HepG2 (cell line): ENCODE data around the gene PPP1R3F. TPM values are rescaled to one million over a fixed set of nuclear protein-coding genes. Genes with fewer than 3 reads are reported as not detected.

Experiments
- ATF7 ChIP-seq, 2 experiments: fragments of 450-650 bp in 1 of 2; sonication (generic) in 1 of 2; formaldehyde crosslinking in 1 of 2; IDR thresholded peaks; 2 replicates each; pipeline versions ENCODE4 v1.4.0 to v1.6.1; 2016 to 2020; ENCODE audit warnings: antibody characterized with exemption in 1 of 2, mild to moderate bottlenecking in 1 of 2, missing genetic modification reagents in 1 of 2
- CBX1 ChIP-seq: IDR thresholded peaks from one replicate; pipeline ENCODE4 v1.6.1; 2016; ENCODE audit warnings: antibody characterized with exemption, low read depth
- CC2D1A ChIP-seq: sonication (generic); formaldehyde crosslinking; IDR thresholded peaks from 2 replicates; pipeline ENCODE4 v1.8.1; 2023; ENCODE audit warnings: mild to moderate bottlenecking, missing genetic modification reagents
- FOXM1 ChIP-seq: sonication (generic); formaldehyde crosslinking; IDR thresholded peaks from 2 replicates; pipeline ENCODE4 v1.5.0; 2020; ENCODE audit warnings: missing genetic modification reagents
- MAZ ChIP-seq, 2 experiments: sonication (generic) in 1 of 2; formaldehyde crosslinking in 1 of 2; IDR thresholded peaks; 2 replicates each; pipeline versions ENCODE4 v1.5.0 to v1.6.1; 2012 to 2020; ENCODE audit warnings: low read depth in 2 of 2, mild to moderate bottlenecking in 2 of 2, borderline replicate concordance in 1 of 2, improper control_type of control experiment in 1 of 2, low read length in 1 of 2, missing genetic modification reagents in 1 of 2, moderate library complexity in 1 of 2
- MEF2D ChIP-seq: sonication (generic); formaldehyde crosslinking; IDR thresholded peaks from 2 replicates; pipeline ENCODE4 v1.5.1; 2020; ENCODE audit warnings: mild to moderate bottlenecking, missing genetic modification reagents
- PCBP1 ChIP-seq: fragments of 200-400 bp; formaldehyde crosslinking; IDR thresholded peaks from 2 replicates; pipeline ENCODE4 v1.6.1; 2017; ENCODE audit warnings: mild to moderate bottlenecking, low read depth, low read length, borderline replicate concordance
- SIN3B ChIP-seq: fragments of 150-350 bp; IDR thresholded peaks from 2 replicates; pipeline ENCODE4 v1.6.1; 2014; ENCODE audit warnings: low read length
- SIX4 ChIP-seq: sonication (generic); formaldehyde crosslinking; IDR thresholded peaks from 2 replicates; pipeline ENCODE4 v1.4.0; 2020; ENCODE audit warnings: missing genetic modification reagents
- SP2 ChIP-seq: sonication (generic); formaldehyde crosslinking; IDR thresholded peaks from 2 replicates; pipeline ENCODE4 v1.5.1; 2020; ENCODE audit warnings: mild to moderate bottlenecking, missing genetic modification reagents
- SRY ChIP-seq: sonication (generic); formaldehyde crosslinking; IDR thresholded peaks from 2 replicates; pipeline ENCODE4 v1.8.0; 2022; ENCODE audit warnings: mild to moderate bottlenecking, missing genetic modification reagents
- TAF1 ChIP-seq: sonication (generic); formaldehyde crosslinking; IDR thresholded peaks from 2 replicates; pipeline ENCODE4 v1.4.0; 2020; ENCODE audit warnings: missing genetic modification reagents
- TCF12 ChIP-seq, 2 experiments: fragments of 450-650 bp in 1 of 2; sonication (generic) in 1 of 2; formaldehyde crosslinking in 1 of 2; IDR thresholded peaks; 2 replicates each; pipeline versions ENCODE4 v1.6.1 to v1.8.0; 2017 to 2022; ENCODE audit warnings: antibody characterized with exemption in 1 of 2, mild to moderate bottlenecking in 1 of 2, missing genetic modification reagents in 1 of 2, moderate library complexity in 1 of 2
- ZNF232 ChIP-seq: sonication (generic); formaldehyde crosslinking; IDR thresholded peaks from 2 replicates; pipeline ENCODE4 v1.4.0; 2020; ENCODE audit warnings: missing genetic modification reagents, borderline replicate concordance
- ZNF260 ChIP-seq: sonication (generic); formaldehyde crosslinking; IDR thresholded peaks from 2 replicates; pipeline ENCODE4 v1.4.0; 2020; ENCODE audit warnings: missing genetic modification reagents, low read depth, mild to moderate bottlenecking, borderline replicate concordance
- ZNF282 ChIP-seq: fragments of 450-650 bp; IDR thresholded peaks from 2 replicates; pipeline ENCODE4 v1.6.1; 2018; ENCODE audit not compliant: partially characterized antibody
- polyA plus RNA-seq, 8 experiments: library from polyadenylated mRNA; depleted of rRNA in 3 of 8; stranded (reverse) in 7 of 8; unstranded in 1 of 8; fragments of >200 nt; fragmentation: Illumina TruSeq in 4 of 8; extraction: Trizol in 4 of 8; gene quantifications; 2 replicates each; pipeline versions ENCODE4 v1.2.1 to v1.2.3, GENCODE V29; 2011 to 2016; ENCODE audit warnings: low read depth in 4 of 8, missing spikeins in 1 of 8, mixed read lengths in 1 of 8; ENCODE audit not compliant: insufficient read depth in 1 of 8
- total RNA-seq, 5 experiments: library from RNA; depleted of rRNA; stranded (reverse); fragments of >200 nt; fragmentation: Illumina TruSeq; extraction: Trizol; gene quantifications; 2 replicates each; pipeline ENCODE4 v1.2.3, GENCODE V29; 2016; ENCODE audit warnings: low read depth in 1 of 5
- TF ChIP-seq, protein P1 (sequence below): sonication (generic); formaldehyde crosslinking; IDR thresholded peaks from 2 replicates; pipeline ENCODE4 v1.8.0; 2022; ENCODE audit warnings: missing genetic modification reagents, mild to moderate bottlenecking, borderline replicate concordance
- TF ChIP-seq, protein P2 (sequence below), 2 experiments: sonication (generic) in 1 of 2; formaldehyde crosslinking in 1 of 2; IDR thresholded peaks; 2 replicates each; pipeline versions ENCODE4 v1.5.1 to v1.6.1; 2011 to 2020; ENCODE audit warnings: borderline replicate concordance in 1 of 2, low read depth in 1 of 2, low read length in 1 of 2, mild to moderate bottlenecking in 1 of 2, missing genetic modification reagents in 1 of 2, moderate library complexity in 1 of 2
- TF ChIP-seq, protein P3 (sequence below): IDR thresholded peaks from 2 replicates; pipeline ENCODE4 v1.6.1; 2012; ENCODE audit warnings: low read length, improper control_type of control experiment
- TF ChIP-seq, protein P4 (sequence below): fragments of 450-650 bp; IDR thresholded peaks from 2 replicates; pipeline ENCODE4 v1.6.1; 2016

The PPP1R3F gene
- total and polyA plus RNA-seq, 2 of the 13 experiments (the other 11 are each of a cell fraction or from before 2014, with no cell fraction given), result 0.82 to 0.84 TPM

DNA sequence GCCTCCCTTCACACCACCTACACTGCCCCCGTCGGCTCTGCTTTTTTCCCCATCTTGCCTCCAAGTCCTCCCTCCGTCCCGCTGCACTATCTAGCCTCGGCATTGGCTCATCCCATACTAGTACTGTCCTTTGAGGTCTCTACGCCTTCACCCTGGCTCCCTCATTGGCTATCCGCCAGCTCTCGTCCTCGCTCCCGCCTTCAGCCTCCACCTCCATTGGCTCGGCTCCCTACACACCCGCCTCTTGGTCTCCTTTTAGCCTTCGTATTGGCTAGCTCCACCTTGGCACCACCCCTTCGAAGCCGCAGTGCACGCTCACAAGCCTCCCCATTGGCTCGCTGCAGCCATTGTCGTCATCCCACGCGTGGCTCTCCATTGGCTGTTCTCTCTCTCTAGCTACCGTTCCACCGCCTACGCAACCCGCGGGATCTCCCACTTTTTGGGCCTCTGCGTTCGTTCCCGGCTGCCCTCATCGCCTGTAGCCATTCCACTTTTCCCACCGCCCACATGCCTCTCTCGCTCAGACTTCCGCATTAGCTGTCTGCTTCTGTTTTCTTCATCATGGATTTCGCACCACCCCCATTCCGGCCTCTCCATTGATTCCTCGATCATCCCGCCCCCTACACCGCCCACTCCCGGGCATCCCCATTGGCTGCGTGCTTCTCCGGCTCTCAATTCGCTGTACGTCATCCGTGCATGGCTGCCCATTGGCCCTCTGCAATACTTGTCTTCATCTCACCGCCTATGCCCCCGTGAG, 405 bp upstream of the PPP1R3F start (continued):
- TF ChIP-seq, protein P1, sequence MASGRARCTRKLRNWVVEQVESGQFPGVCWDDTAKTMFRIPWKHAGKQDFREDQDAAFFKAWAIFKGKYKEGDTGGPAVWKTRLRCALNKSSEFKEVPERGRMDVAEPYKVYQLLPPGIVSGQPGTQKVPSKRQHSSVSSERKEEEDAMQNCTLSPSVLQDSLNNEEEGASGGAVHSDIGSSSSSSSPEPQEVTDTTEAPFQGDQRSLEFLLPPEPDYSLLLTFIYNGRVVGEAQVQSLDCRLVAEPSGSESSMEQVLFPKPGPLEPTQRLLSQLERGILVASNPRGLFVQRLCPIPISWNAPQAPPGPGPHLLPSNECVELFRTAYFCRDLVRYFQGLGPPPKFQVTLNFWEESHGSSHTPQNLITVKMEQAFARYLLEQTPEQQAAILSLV (CRISPR knock-in tag), result no peak
- TF ChIP-seq, protein P2, sequence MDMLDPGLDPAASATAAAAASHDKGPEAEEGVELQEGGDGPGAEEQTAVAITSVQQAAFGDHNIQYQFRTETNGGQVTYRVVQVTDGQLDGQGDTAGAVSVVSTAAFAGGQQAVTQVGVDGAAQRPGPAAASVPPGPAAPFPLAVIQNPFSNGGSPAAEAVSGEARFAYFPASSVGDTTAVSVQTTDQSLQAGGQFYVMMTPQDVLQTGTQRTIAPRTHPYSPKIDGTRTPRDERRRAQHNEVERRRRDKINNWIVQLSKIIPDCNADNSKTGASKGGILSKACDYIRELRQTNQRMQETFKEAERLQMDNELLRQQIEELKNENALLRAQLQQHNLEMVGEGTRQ (IDR thresholded peaks at IDR 0.05; ENCODE audit: low read depth, low read length), result no peak
- TF ChIP-seq, protein P2 (CRISPR knock-in tag; IDR thresholded peaks at IDR 0.05; ENCODE audit: borderline replicate concordance), result no peak
- TF ChIP-seq, protein P3, sequence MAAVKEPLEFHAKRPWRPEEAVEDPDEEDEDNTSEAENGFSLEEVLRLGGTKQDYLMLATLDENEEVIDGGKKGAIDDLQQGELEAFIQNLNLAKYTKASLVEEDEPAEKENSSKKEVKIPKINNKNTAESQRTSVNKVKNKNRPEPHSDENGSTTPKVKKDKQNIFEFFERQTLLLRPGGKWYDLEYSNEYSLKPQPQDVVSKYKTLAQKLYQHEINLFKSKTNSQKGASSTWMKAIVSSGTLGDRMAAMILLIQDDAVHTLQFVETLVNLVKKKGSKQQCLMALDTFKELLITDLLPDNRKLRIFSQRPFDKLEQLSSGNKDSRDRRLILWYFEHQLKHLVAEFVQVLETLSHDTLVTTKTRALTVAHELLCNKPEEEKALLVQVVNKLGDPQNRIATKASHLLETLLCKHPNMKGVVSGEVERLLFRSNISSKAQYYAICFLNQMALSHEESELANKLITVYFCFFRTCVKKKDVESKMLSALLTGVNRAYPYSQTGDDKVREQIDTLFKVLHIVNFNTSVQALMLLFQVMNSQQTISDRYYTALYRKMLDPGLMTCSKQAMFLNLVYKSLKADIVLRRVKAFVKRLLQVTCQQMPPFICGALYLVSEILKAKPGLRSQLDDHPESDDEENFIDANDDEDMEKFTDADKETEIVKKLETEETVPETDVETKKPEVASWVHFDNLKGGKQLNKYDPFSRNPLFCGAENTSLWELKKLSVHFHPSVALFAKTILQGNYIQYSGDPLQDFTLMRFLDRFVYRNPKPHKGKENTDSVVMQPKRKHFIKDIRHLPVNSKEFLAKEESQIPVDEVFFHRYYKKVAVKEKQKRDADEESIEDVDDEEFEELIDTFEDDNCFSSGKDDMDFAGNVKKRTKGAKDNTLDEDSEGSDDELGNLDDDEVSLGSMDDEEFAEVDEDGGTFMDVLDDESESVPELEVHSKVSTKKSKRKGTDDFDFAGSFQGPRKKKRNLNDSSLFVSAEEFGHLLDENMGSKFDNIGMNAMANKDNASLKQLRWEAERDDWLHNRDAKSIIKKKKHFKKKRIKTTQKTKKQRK, result peak; percentile 75
- no peak for TF ChIP-seq ZNF232 (CRISPR knock-in tag)
- no peak for TF ChIP-seq ATF7 (IDR thresholded peaks at IDR 0.05)
- TF ChIP-seq ATF7 (CRISPR knock-in tag; IDR thresholded peaks at IDR 0.05), result no peak
- peak; percentile 44; the same call in 1 of the 2 replicates for TF ChIP-seq TAF1 (CRISPR knock-in tag)
- TF ChIP-seq MEF2D, result no peak
- TF ChIP-seq SRY (CRISPR knock-in tag), result no peak
- peak; percentile 94 for TF ChIP-seq SP2 (CRISPR knock-in tag)
- TF ChIP-seq MAZ (IDR thresholded peaks at IDR 0.05; ENCODE audit: borderline replicate concordance, low read depth, low read length), result no peak
- TF ChIP-seq MAZ (CRISPR knock-in tag; IDR thresholded peaks at IDR 0.05; ENCODE audit: low read depth), result no peak
- no peak for TF ChIP-seq ZNF260 (CRISPR knock-in tag)
- no peak for TF ChIP-seq SIX4 (CRISPR knock-in tag)
- TF ChIP-seq CBX1, result no peak
- TF ChIP-seq FOXM1, result no peak
- no peak for TF ChIP-seq TCF12 (IDR thresholded peaks at IDR 0.05)
- TF ChIP-seq TCF12 (CRISPR knock-in tag; IDR thresholded peaks at IDR 0.05), result no peak
- TF ChIP-seq SIN3B, result no peak
- TF ChIP-seq, protein P4, sequence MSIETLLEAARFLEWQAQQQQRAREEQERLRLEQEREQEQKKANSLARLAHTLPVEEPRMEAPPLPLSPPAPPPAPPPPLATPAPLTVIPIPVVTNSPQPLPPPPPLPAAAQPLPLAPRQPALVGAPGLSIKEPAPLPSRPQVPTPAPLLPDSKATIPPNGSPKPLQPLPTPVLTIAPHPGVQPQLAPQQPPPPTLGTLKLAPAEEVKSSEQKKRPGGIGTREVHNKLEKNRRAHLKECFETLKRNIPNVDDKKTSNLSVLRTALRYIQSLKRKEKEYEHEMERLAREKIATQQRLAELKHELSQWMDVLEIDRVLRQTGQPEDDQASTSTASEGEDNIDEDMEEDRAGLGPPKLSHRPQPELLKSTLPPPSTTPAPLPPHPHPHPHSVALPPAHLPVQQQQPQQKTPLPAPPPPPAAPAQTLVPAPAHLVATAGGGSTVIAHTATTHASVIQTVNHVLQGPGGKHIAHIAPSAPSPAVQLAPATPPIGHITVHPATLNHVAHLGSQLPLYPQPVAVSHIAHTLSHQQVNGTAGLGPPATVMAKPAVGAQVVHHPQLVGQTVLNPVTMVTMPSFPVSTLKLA, result no peak
- no peak for TF ChIP-seq PCBP1
- no peak for TF ChIP-seq CC2D1A (CRISPR knock-in tag)
- no peak for TF ChIP-seq ZNF282
